ENCODE data around the gene MRPS22. TPM values are rescaled to one million over a fixed set of nuclear protein-coding genes. Genes with fewer than 3 reads are reported as not detected.

The MRPS22 gene
- total RNA-seq (10 to 100 TPM in 4 of 5 donors, 1 to 10 TPM in 1; 9.6 to 75.8 (median 41.5) TPM), polyA plus RNA-seq (10 to 100 TPM; 39.3 to 55.8 (median 45.9) TPM)
- long read RNA-seq, donor 1, partial matches to known transcripts: 0 of 4 reads
- long read RNA-seq, donor 1, other reads (novel, unspliced or antisense): 0 of 4 reads
- long read RNA-seq, donor 2, transcript MRPS22-201 (8 exons, 1,120 nt): major isoform, 10 of 122 reads
- long read RNA-seq, donor 2, partial matches to known transcripts: 74 of 122 reads
- long read RNA-seq, donor 2, other reads (novel, unspliced or antisense): 37 of 122 reads
- long read RNA-seq, donor 3, transcript MRPS22-201 (8 exons, 1,120 nt): major isoform, 11 of 60 reads
- long read RNA-seq, donor 3, partial matches to known transcripts: 48 of 60 reads
- long read RNA-seq, donor 3, other reads (novel, unspliced or antisense): 0 of 60 reads
- long read RNA-seq, donor 4, partial matches to known transcripts: 0 of 2 reads
- long read RNA-seq, donor 4, other reads (novel, unspliced or antisense): 0 of 2 reads
- long read RNA-seq, donor 5, transcript MRPS22-201 (8 exons, 1,120 nt): major isoform, 15 of 27 reads
- long read RNA-seq, donor 5, partial matches to known transcripts: 6 of 27 reads
- long read RNA-seq, donor 5, other reads (novel, unspliced or antisense): 0 of 27 reads
- long read RNA-seq, donor 6: 0 reads
- long read RNA-seq, donor 7, transcript MRPS22-201 (8 exons, 1,120 nt): major isoform, 22 of 121 reads
- long read RNA-seq, donor 7, partial matches to known transcripts: 84 of 121 reads
- long read RNA-seq, donor 7, other reads (novel, unspliced or antisense): 8 of 121 reads
- long read RNA-seq, donor 8, transcript MRPS22-201 (8 exons, 1,120 nt): major isoform, 7 of 146 reads
- long read RNA-seq, donor 8, partial matches to known transcripts: 123 of 146 reads
- long read RNA-seq, donor 8, other reads (novel, unspliced or antisense): 11 of 146 reads
- long read RNA-seq, donor 9, transcript MRPS22-201 (8 exons, 1,120 nt): major isoform, 12 of 184 reads
- long read RNA-seq, donor 9, partial matches to known transcripts: 122 of 184 reads
- long read RNA-seq, donor 9, other reads (novel, unspliced or antisense): 47 of 184 reads
- long read RNA-seq, donor 10, transcript MRPS22-201 (8 exons, 1,120 nt): major isoform, 5 of 9 reads
- long read RNA-seq, donor 10, partial matches to known transcripts: 0 of 9 reads
- long read RNA-seq, donor 10, other reads (novel, unspliced or antisense): 0 of 9 reads

DNA sequence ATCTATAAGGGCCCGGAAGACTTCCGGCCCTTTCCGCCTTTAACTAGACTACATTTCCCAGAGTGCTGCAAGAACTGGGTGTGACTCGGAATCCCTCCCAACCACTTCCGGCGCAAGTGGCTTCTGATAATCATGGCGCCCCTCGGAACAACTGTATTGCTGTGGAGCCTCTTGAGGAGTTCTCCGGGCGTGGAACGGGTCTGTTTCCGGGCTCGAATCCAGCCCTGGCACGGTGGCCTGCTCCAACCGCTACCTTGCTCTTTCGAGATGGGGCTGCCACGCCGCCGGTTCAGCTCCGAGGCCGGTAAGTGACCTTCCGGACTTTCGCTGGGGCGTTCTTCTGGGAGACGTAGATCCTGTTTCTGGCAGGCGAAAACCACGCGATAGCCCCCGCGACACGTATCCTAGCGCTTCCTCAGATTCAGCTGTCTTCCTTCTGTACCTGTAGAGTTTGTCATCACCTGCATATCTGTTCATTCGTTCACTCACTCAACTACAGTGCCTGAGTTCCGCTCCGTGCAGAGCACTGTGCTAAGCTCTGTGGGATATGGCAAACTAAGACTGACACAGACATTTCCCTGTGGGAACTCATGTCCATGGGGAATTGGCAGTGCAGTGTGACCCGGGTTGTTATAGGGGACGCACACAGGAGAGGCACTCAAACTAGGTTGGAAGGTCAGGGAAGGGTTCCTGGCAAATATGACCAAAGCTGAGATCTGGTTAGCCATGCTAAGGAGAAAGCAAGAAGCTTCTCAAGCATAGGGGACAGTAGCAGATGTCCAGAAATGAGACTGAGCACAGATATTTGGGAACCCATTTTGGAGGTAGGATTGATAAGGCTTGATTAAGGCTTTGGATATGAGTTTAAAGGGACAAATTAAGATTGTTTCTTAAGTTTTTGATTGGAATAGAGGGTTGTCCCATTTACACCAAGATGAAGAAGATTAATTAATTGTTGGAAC is at the start of gene MRPS22:
Gene MRPS22, plus strand, starts transcription at position 126 of the 962 bp plus-strand sequence. Its CDS starts 7 bp downstream, at position 133.
- H3K36me3 ChIP-seq: peaks cover 12 to 35% (median 30%) of the 10 kb centered on the region in 4 donors
- H3K4me1 ChIP-seq: peaks cover 8 to 35% (median 30%) of the 10 kb centered on the region in 4 donors
- H3K27ac ChIP-seq: peak within 1 kb of the TSS; percentile 83 to 88 (median 85)
- DNase-seq: peak; percentile 79 to 95
- H3K27me3 ChIP-seq: no peaks in the 10 kb centered on the region
- peak within 1 kb of the TSS; percentile 69 to 92 (median 81) for H3K4me3 ChIP-seq
- intact Hi-C loops (cut with DNase I; ENCODE audit: low total_unique reads): no loop called here
- TF ChIP-seq POLR2AphosphoS5 (IDR thresholded peaks at IDR 0.05) (peak; percentile 40 to 74 (median 57)), EP300 (IDR thresholded peaks at IDR 0.05) (no peak)
- WGBS, 5 donors: 0 to 1% (median 0%) methylated on average over 32 to 37 of the region's 37 CpGs
- no peaks in the 10 kb centered on the region for H3K9me3 ChIP-seq

DNA sequence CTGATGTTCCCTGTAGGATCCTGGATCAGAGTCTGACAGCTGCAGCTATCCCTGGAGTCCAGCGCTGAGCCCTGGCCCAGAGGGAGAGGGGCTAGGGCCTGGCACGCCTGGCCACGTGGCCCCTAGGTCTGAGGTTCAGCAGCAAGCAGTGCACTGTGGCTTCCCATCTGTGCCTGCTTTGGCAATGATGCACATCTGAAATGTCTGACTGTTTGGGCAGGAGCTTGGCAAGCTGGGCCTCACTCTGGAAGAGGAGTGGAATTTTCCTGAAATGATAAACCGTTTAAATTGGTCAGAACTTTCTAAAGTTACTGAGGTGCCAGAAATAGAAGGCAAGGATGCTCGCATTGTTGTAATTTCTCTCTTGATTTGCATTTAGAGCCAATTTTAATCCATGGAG is 48.8 kb upstream of the MRPS22 start:
- H3K27ac ChIP-seq: no peak overlapping the region
- no peaks in the 10 kb centered on the region for H3K36me3 ChIP-seq
- 72 to 90% (median 86%) methylated on average over 5 of the region's 5 CpGs for WGBS, 5 donors
- DNase-seq: no peak
- intact Hi-C loops (cut with DNase I; ENCODE audit: low total_unique reads): no loop called here
- H3K9me3 ChIP-seq: no peaks in the 10 kb centered on the region
- no peaks in the 10 kb centered on the region for H3K4me1 ChIP-seq
- TF ChIP-seq POLR2AphosphoS5 (IDR thresholded peaks at IDR 0.05): no peak
- no peak for TF ChIP-seq POLR2A (IDR thresholded peaks at IDR 0.05)
- no peak overlapping the region for H3K4me3 ChIP-seq
- H3K27me3 ChIP-seq: no peaks in the 10 kb centered on the region

DNA sequence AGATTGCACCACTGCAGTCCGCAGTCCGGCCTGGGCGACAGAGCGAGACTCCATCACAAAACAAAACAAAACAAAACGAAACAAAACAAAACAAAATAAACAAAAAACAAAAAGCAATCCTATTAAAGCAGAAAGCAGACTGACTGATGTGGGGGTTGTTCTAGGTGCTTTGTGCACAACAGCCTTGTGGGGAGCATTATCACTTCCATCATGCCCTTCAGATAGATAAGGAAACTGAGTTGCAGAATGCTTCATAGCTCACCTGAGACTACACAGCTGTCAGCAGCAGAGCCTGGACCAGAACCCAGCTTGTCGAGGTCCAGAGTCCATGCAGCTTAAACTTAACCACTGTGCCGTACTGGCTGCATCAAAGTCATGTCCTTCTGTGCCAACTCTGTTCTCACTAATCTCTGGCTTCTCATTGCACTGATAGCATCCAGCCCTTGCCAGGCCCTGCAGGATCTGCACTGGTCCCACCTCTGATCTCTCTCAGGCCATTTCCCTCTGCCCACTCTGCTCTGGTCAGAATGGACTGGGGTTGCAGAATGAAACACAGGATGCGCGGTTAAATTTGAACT is 47.6 kb upstream of the MRPS22 start:
- Histone ChIP-seq H3K27ac (no peak overlapping the region), H3K27me3 (no peaks in the 10 kb centered on the region), H3K4me3 (no peak overlapping the region), H3K9me3 (no peaks in the 10 kb centered on the region), H3K4me1 (no peaks in the 10 kb centered on the region), H3K36me3 (no peaks in the 10 kb centered on the region)
- TF ChIP-seq, protein P1, sequence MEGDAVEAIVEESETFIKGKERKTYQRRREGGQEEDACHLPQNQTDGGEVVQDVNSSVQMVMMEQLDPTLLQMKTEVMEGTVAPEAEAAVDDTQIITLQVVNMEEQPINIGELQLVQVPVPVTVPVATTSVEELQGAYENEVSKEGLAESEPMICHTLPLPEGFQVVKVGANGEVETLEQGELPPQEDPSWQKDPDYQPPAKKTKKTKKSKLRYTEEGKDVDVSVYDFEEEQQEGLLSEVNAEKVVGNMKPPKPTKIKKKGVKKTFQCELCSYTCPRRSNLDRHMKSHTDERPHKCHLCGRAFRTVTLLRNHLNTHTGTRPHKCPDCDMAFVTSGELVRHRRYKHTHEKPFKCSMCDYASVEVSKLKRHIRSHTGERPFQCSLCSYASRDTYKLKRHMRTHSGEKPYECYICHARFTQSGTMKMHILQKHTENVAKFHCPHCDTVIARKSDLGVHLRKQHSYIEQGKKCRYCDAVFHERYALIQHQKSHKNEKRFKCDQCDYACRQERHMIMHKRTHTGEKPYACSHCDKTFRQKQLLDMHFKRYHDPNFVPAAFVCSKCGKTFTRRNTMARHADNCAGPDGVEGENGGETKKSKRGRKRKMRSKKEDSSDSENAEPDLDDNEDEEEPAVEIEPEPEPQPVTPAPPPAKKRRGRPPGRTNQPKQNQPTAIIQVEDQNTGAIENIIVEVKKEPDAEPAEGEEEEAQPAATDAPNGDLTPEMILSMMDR (IDR thresholded peaks at IDR 0.05): no peak
- TF ChIP-seq EP300 (IDR thresholded peaks at IDR 0.05) (no peak), POLR2AphosphoS5 (IDR thresholded peaks at IDR 0.05) (no peak), POLR2A (IDR thresholded peaks at IDR 0.05) (no peak)
- WGBS, 5 donors: 69 to 77% (median 76%) methylated on average over 9 of the region's 9 CpGs
- intact Hi-C loops (cut with DNase I; ENCODE audit: low total_unique reads): no loop called here
- DNase-seq: no peak

DNA sequence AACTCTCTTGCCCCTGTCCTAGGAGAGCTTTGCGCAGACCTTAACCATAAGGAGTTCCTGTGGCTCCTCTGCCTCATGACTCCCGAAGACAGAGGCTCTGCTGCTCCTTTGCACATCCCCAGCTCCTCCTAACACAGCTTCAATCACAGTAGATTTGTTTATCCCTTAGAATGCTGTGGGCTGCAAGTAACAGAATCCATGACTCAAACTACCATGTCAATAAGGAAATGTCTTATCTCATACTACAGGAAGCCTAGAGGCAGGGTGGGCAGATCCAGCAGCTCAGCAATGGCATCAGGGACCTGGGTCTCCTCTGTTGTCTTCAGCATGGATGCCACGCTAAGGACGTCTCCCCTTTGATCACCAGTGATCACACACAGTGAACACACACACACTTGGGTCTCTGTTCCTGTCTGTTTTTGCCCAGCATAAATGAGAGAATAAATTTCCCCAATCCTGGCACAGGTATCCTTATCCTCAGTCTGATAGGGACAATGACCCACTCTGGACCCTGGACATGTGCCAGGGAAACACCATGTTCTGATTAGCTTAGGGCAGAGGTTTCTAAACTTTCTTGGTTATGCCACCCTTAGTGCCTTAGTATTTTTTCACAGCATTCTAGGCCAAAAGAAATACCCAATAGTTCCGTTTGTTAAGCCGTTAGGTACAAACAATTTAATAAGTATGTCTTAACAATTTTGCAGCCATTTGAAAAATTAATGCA is 46.1 kb upstream of the MRPS22 start:
- intact Hi-C loops (cut with DNase I; ENCODE audit: low total_unique reads): no loop called here
- no peak overlapping the region for H3K4me3 ChIP-seq
- WGBS, 5 donors: 78 to 97% (median 87%) methylated on average over 6 of the region's 6 CpGs
- TF ChIP-seq EP300 (IDR thresholded peaks at IDR 0.05): no peak
- TF ChIP-seq POLR2AphosphoS5 (IDR thresholded peaks at IDR 0.05): no peak
- TF ChIP-seq, protein P1 (IDR thresholded peaks at IDR 0.05): no peak
- TF ChIP-seq POLR2A (IDR thresholded peaks at IDR 0.05): no peak
- no peaks in the 10 kb centered on the region for H3K9me3 ChIP-seq
- H3K4me1 ChIP-seq: no peaks in the 10 kb centered on the region
- no peak overlapping the region for H3K27ac ChIP-seq
- DNase-seq: no peak
- no peaks in the 10 kb centered on the region for H3K36me3 ChIP-seq
- H3K27me3 ChIP-seq: no peaks in the 10 kb centered on the region

Measured in stomach (tissue), 19 donors.